ENCODE measurements around the gene FBXO7. TPM values are rescaled to one million over a fixed set of nuclear protein-coding genes. Genes with fewer than 3 reads are reported as not detected.

FBXO7 gene
- total and polyA plus RNA-seq, 2 experiments from 2014 or later = 83.7 to 120 TPM

GRCh38 chr22:32531931-32532819 lies 57.6 kb downstream of the FBXO7 start:
- Histone ChIP-seq H3K4me1 (ENCODE audit: low read depth) (peaks cover 18% of the 10 kb centered on the region), H3K4me3 (no peak overlapping the region), H3K27ac (peak overlapping the region; percentile 24)

GRCh38 chr22:32532820-32533128 lies 58.2 kb downstream of the FBXO7 start:
- no peaks in the 10 kb centered on the region for H3K9me3 ChIP-seq (ENCODE audit: low read depth)
- H3K27me3 ChIP-seq = no peaks in the 10 kb centered on the region
- H3K27ac ChIP-seq = no peak overlapping the region
- H3K4me3 ChIP-seq = no peak overlapping the region
- no peaks in the 10 kb centered on the region for H3K36me3 ChIP-seq
- no peak for DNase-seq (ENCODE audit: low read depth in 1 of 2, low spot score in 1 of 2)
- TF ChIP-seq CTCF (IDR thresholded peaks at IDR 0.05; ENCODE audit: low read depth, low read length) = no peak
- peaks cover 18% of the 10 kb centered on the region for H3K4me1 ChIP-seq (ENCODE audit: low read depth)

More at GRCh38 chr22:32531931-32532819, 57.6 kb downstream of the FBXO7 start:
- Histone ChIP-seq H3K27me3 (no peaks in the 10 kb centered on the region), H3K36me3 (no peaks in the 10 kb centered on the region), H3K9me3 (ENCODE audit: low read depth) (no peaks in the 10 kb centered on the region)
- DNase-seq (ENCODE audit: low read depth in 1 of 2, low spot score in 1 of 2) = peak; percentile 52 to 92
- no peak for TF ChIP-seq CTCF (IDR thresholded peaks at IDR 0.05; ENCODE audit: low read depth, low read length)

- H3K36me3 ChIP-seq = no peaks in the 10 kb centered on the region
- DNase-seq (ENCODE audit: low read depth in 1 of 2, low spot score in 1 of 2) = peak in 1 of 2 donors; percentile 25
- no peak overlapping the region for H3K27ac ChIP-seq
These were observed 58.9 kb downstream of the FBXO7 start for GRCh38 chr22:32533265-32534111.

GRCh38 chr22:32534252-32535235 lies 59.9 kb downstream of the FBXO7 start:
- H3K27ac ChIP-seq = no peak overlapping the region

More at GRCh38 chr22:32533265-32534111, 58.9 kb downstream of the FBXO7 start:
- TF ChIP-seq CTCF (IDR thresholded peaks at IDR 0.05; ENCODE audit: low read depth, low read length) = no peak
- H3K4me1 ChIP-seq (ENCODE audit: low read depth) = peaks cover 18% of the 10 kb centered on the region
- no peak overlapping the region for H3K4me3 ChIP-seq
- H3K9me3 ChIP-seq (ENCODE audit: low read depth) = no peaks in the 10 kb centered on the region
- no peaks in the 10 kb centered on the region for H3K27me3 ChIP-seq

More at GRCh38 chr22:32534252-32535235, 59.9 kb downstream of the FBXO7 start:
- TF ChIP-seq CTCF (IDR thresholded peaks at IDR 0.05; ENCODE audit: low read depth, low read length) = no peak
- Histone ChIP-seq H3K36me3 (no peaks in the 10 kb centered on the region), H3K4me3 (no peak overlapping the region), H3K4me1 (ENCODE audit: low read depth) (peaks cover 25% of the 10 kb centered on the region), H3K27me3 (no peaks in the 10 kb centered on the region), H3K9me3 (ENCODE audit: low read depth) (no peaks in the 10 kb centered on the region)
- no peak for DNase-seq (ENCODE audit: low read depth in 1 of 2, low spot score in 1 of 2)

Measured in cardiac muscle cell (in vitro differentiated cells and primary cell).